HUES6 (cell line): ENCODE data around the gene MLXIP.

Experiments used
- H3K27ac ChIP-seq: 2 replicates; pipeline ENCODE4 v1.7.0; 2013; ENCODE audit warnings: low read depth, mild to moderate bottlenecking, low read length, inconsistent platforms
- H3K27me3 ChIP-seq: 2 replicates; pipeline ENCODE4 v1.6.1; 2013; ENCODE audit warnings: low read length; ENCODE audit not compliant: control insufficient read depth, insufficient read depth
- H3K36me3 ChIP-seq: 2 replicates; pipeline ENCODE4 v1.6.1; 2013; ENCODE audit warnings: low read length; ENCODE audit not compliant: control insufficient read depth, insufficient read depth
- H3K4me1 ChIP-seq: 2 replicates; pipeline ENCODE4 v1.6.1; 2013; ENCODE audit warnings: low read length; ENCODE audit not compliant: control insufficient read depth, insufficient read depth
- H3K4me3 ChIP-seq: 2 replicates; pipeline ENCODE4 v1.5.1; 2013; ENCODE audit warnings: low read depth, low read length
- H3K9ac ChIP-seq: one replicate; pipeline ENCODE4 v1.6.1; 2013; ENCODE audit warnings: mild to moderate bottlenecking, low read length
- H3K9me3 ChIP-seq: 2 replicates; pipeline ENCODE4 v1.6.1; 2013; ENCODE audit warnings: low read depth, low read length; ENCODE audit not compliant: control insufficient read depth, insufficient read depth

Gene MLXIP

DNA sequence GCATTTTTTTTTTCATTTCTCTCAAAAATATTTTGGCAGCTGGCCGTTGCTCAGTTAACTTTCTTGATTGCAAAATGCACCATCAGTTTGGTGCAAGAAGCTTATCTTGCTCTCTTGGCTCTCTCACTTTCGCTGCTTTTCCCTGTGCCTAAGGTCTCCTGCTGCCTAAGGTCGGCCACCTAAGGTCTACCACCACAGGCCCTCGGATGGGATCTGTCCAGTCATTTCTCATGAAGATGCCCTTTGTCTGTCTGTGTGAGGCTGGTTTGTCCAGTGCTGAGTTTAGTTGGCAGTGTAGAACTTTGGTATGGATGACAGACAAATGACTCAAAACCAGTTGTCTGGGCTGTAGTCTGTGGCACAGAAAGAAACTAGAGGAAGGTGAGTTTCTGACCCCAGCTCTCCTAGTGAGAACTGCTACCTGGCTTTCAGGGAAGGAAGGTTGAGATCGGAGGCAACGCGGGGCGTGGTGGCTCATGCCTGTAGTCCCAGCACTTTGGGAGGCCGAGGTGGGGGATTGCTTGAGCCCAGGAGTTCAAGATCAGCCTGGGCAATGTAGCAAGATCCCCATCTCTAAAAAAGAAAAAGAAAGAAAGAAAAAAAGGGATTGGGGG, 2.6 kb downstream of the MLXIP start:
- peak overlapping the region; percentile 63 for H3K4me3 ChIP-seq
- H3K9me3 ChIP-seq, result no peaks in the 10 kb centered on the region
- H3K9ac ChIP-seq, result no peak overlapping the region
- H3K4me1 ChIP-seq, result peaks cover 32% of the 10 kb centered on the region
- peaks cover 14% of the 10 kb centered on the region for H3K27me3 ChIP-seq
- no peak overlapping the region for H3K27ac ChIP-seq
- H3K36me3 ChIP-seq, result peaks cover 16% of the 10 kb centered on the region

DNA sequence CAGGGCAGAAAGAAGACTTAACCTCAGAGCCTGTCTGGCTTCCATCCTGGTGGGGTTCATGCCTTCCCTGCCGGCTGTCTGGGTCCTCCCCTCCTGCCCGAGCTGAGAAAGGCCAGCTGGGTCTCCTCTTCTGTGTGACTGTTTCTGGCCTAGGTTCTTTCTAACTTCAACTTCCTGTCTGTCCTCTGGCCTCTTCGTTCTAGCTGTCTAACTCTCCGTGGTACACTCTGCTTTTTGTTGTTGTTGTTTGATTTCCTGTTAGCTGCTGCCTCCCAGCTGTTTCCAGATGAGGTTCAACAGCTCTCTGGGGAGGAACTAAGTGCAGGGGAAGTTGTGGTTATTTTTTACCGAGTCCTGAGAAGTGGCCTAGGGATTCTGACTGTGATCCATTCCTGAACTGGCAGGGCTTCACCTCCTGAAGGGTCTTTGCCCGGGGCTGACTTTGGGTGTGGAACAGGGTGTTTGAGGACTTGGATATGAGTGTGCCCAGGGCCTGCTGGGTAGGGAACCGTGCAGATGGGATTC, 3.2 kb downstream of the MLXIP start:
- H3K4me3 ChIP-seq, result no peak overlapping the region; the same call in 1 of the 2 replicates
- H3K9me3 ChIP-seq, result no peaks in the 10 kb centered on the region
- peaks cover 16% of the 10 kb centered on the region for H3K36me3 ChIP-seq
- no peak overlapping the region for H3K27ac ChIP-seq
- peaks cover 35% of the 10 kb centered on the region for H3K4me1 ChIP-seq
- peaks cover 14% of the 10 kb centered on the region for H3K27me3 ChIP-seq
- H3K9ac ChIP-seq, result no peak overlapping the region

- H3K4me1 ChIP-seq, result peaks cover 46% of the 10 kb centered on the region
- H3K4me3 ChIP-seq, result no peak overlapping the region
- no peak overlapping the region for H3K27ac ChIP-seq
- H3K27me3 ChIP-seq, result peaks cover 14% of the 10 kb centered on the region
- no peak overlapping the region for H3K9ac ChIP-seq
- H3K36me3 ChIP-seq, result peaks cover 16% of the 10 kb centered on the region
- no peaks in the 10 kb centered on the region for H3K9me3 ChIP-seq
These were observed 4.2 kb downstream of the MLXIP start for GRCh38 chr12:122082621-122083356.

- Histone ChIP-seq H3K9me3 (no peaks in the 10 kb centered on the region), H3K4me3 (no peak overlapping the region), H3K9ac (no peak overlapping the region), H3K4me1 (peaks cover 55% of the 10 kb centered on the region), H3K27me3 (peaks cover 4% of the 10 kb centered on the region; the same call in 1 of the 2 replicates), H3K36me3 (peaks cover 16% of the 10 kb centered on the region), H3K27ac (no peak overlapping the region)
These were observed 6.4 kb downstream of the MLXIP start for GRCh38 chr12:122084857-122085405.

- Histone ChIP-seq H3K4me3 (no peak overlapping the region), H3K27ac (no peak overlapping the region), H3K9ac (no peak overlapping the region), H3K9me3 (no peaks in the 10 kb centered on the region), H3K4me1 (peaks cover 49% of the 10 kb centered on the region), H3K27me3 (no peaks in the 10 kb centered on the region), H3K36me3 (peaks cover 16% of the 10 kb centered on the region)
These were observed 7.0 kb downstream of the MLXIP start for GRCh38 chr12:122085591-122085990.

DNA sequence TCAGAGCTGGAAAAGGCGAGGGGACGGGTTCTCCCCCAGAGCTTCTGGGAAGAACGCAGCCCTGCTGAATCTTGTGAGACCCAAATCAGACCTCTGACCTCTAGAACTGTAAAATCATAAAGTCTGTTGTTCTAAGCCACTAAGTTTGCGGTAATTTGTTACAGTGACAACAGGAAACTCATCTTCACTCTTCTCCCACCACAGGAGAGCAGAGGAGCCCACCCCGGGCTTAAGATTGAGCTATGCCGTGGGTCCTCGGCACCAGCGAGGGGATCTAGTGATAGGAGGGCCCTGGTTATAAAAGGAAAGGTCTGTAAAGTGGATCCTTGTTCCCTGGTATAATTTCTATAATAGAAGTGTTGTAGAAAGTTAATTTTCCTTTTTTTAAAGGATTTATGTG, 7.6 kb downstream of the MLXIP start:
- H3K27me3 ChIP-seq, result no peaks in the 10 kb centered on the region
- H3K27ac ChIP-seq, result no peak overlapping the region
- H3K4me3 ChIP-seq, result no peak overlapping the region
- H3K9ac ChIP-seq, result no peak overlapping the region
- H3K4me1 ChIP-seq, result peaks cover 43% of the 10 kb centered on the region
- peaks cover 16% of the 10 kb centered on the region for H3K36me3 ChIP-seq
- no peaks in the 10 kb centered on the region for H3K9me3 ChIP-seq

DNA sequence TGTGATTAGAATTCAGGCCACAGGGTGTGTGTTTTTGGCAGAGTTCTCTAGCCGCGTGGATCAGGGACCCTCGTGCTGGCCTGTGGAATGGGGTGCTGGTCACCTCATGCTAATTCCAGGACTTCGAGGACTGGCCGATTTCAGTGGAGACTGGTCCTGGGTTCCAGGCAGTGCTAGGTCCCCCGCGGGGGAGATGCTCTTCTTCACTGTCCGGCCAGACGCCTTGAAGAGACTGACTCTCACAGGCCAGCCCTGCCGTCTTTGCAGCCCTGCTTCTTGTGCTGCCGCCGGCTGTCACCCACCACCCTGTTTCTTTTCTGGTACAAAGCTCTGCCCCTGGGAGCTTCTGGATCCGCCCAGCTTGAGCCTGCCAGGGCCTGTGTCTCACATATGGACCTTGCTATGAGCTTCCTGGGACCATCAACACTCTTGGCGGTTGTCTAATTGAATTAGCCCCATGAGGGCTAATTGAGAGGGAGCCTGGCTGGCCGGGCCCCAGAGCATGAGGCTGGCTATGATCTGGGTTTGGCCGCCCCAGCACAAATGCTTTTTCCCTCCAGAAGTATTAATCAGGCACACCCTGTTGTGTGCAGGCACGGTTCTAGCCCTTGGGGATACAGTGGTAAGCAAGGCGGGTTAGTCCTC, 8.2 kb downstream of the MLXIP start:
- H3K27ac ChIP-seq, result no peak overlapping the region
- peaks cover 37% of the 10 kb centered on the region for H3K4me1 ChIP-seq
- no peak overlapping the region for H3K9ac ChIP-seq
- H3K4me3 ChIP-seq, result no peak overlapping the region
- no peaks in the 10 kb centered on the region for H3K9me3 ChIP-seq
- H3K36me3 ChIP-seq, result peaks cover 16% of the 10 kb centered on the region
- H3K27me3 ChIP-seq, result no peaks in the 10 kb centered on the region

- Histone ChIP-seq H3K27ac (no peak overlapping the region), H3K4me1 (peaks cover 29% of the 10 kb centered on the region; the same call in 1 of the 2 replicates), H3K9ac (no peak overlapping the region), H3K27me3 (no peaks in the 10 kb centered on the region), H3K4me3 (no peak overlapping the region), H3K36me3 (peaks cover 16% of the 10 kb centered on the region), H3K9me3 (no peaks in the 10 kb centered on the region)
These were observed 9.0 kb downstream of the MLXIP start for GRCh38 chr12:122087431-122088178.

- Histone ChIP-seq H3K9ac (no peak overlapping the region), H3K4me3 (no peak overlapping the region), H3K27me3 (no peaks in the 10 kb centered on the region), H3K9me3 (no peaks in the 10 kb centered on the region), H3K36me3 (peaks cover 16% of the 10 kb centered on the region), H3K4me1 (peaks cover 28% of the 10 kb centered on the region; the same call in 1 of the 2 replicates), H3K27ac (no peak overlapping the region)
These were observed 9.7 kb downstream of the MLXIP start for GRCh38 chr12:122088179-122088810.

DNA sequence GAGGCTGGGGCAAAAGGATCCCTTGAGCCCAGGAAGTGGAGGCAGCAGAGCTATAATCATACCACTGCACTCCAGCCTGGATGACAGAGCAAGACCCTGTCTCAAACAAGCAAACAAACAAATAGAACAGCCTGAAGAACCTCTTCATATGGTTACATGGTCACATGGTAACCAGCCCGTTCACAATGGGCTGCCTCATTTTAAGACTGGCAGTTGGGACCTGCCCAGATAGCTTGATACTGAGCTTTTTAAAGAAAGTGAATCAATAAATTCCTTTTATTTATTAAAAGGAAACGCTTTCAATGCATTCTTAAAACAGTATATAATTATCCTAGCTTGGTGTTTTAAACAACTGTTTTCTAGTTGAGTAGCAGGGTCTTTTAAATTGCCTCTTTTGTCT, 10.5 kb downstream of the MLXIP start:
- H3K27me3 ChIP-seq, result no peaks in the 10 kb centered on the region
- peaks cover 10% of the 10 kb centered on the region for H3K36me3 ChIP-seq
- no peak overlapping the region for H3K4me3 ChIP-seq
- H3K9ac ChIP-seq, result no peak overlapping the region
- H3K4me1 ChIP-seq, result peaks cover 28% of the 10 kb centered on the region; the same call in 1 of the 2 replicates
- H3K9me3 ChIP-seq, result no peaks in the 10 kb centered on the region
- H3K27ac ChIP-seq, result no peak overlapping the region
